Mammary epithelial cell (primary cell): Measurements from ENCODE around the gene UBC.

Source experiments
- CTCF ChIP-seq, 2 donors: IDR thresholded peaks in 1 of 2; conservative IDR thresholded peaks in 1 of 2; 2 replicates each; pipeline ENCODE4 v1.5.1; 2011 to 2012; ENCODE audit warnings: inconsistent platforms in 2 of 2, low read length in 2 of 2, mild to moderate bottlenecking in 2 of 2, control low read depth in 1 of 2, low read depth in 1 of 2; ENCODE audit not compliant: insufficient read depth in 1 of 2; ENCODE audit errors: extremely low read depth in 1 of 2
- EZH2 ChIP-seq: IDR thresholded peaks from 2 replicates; pipeline ENCODE4 v1.6.1; 2012; ENCODE audit warnings: low read length, inconsistent platforms, borderline replicate concordance

- no peak for TF ChIP-seq CTCF (conservative IDR thresholded peaks at IDR 0.05 in 1 of 2, IDR thresholded peaks at IDR 0.05 in 1 of 2; ENCODE audit: extremely low read depth in 1 of 2, insufficient read depth in 1 of 2, low read depth in 1 of 2, low read length in 2 of 2)
- TF ChIP-seq EZH2, result no peak
These were observed 10.7 kb upstream of the UBC start for GRCh38 chr12:124925117-124925516.
